ENCODE data around the gene LAMA3.

LAMA3 gene

DNA sequence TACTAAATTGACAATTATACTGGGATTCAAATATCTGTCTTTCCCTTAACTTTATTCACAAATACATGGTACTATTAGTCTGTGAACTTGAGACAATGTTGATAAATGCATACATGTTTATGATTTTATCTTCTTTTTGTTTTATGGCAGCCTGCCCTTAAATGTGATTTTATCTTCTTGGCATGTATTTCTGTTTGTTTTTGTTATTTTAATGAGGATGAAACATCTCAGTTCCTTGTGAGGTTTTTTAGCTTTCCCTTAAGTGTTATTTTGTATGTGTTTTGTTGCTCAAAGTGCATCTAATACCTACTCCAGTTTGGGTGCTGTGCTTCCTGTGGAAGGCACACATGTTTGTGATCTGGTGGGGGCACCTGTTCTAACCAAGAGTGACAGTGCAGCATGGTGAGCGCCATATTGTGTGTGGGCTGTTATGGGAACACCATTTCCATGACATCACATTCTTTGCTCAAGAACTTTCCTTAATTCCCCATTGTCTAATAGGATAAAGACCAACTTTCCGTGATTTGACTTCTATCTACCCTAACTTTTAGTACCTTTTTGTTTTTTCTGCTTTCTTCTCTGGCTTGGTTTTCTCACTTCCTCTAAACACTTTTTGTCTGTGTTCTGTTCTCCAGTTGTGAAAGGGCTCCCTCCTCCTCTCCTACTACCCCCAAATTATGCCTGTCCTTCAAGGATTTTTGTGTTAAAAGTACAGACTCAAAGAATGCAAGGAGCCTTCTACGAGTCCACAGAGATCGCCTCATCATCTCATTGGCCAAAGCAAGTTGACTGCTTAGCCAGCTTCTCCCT, 163.2 kb downstream of the LAMA3 start:
- no peak overlapping the region for H3K27ac ChIP-seq (ENCODE audit: low read depth, low read length)
- no peaks in the 10 kb centered on the region for H3K9me3 ChIP-seq (ENCODE audit: control insufficient read depth in 5 of 5, low read length in 5 of 5)
- peaks cover 0 to 2% (median 0%) of the 10 kb centered on the region in 5 donors for H3K27me3 ChIP-seq (ENCODE audit: control insufficient read depth in 5 of 5, insufficient read depth in 4 of 5, low read length in 5 of 5)
- peaks cover 0 to 7% (median 0%) of the 10 kb centered on the region in 5 donors for H3K4me1 ChIP-seq (ENCODE audit: control insufficient read depth in 5 of 5, insufficient read depth in 5 of 5, low read length in 5 of 5)
- H3K4me3 ChIP-seq (ENCODE audit: low read depth in 1 of 5, low read length in 5 of 5), result no peak overlapping the region
- peaks cover 0 to 27% (median 15%) of the 10 kb centered on the region in 5 donors for H3K36me3 ChIP-seq (ENCODE audit: control insufficient read depth in 5 of 5, insufficient read depth in 5 of 5, low read length in 5 of 5)
- no peak overlapping the region for H3K9ac ChIP-seq (ENCODE audit: low read length in 5 of 5)

DNA sequence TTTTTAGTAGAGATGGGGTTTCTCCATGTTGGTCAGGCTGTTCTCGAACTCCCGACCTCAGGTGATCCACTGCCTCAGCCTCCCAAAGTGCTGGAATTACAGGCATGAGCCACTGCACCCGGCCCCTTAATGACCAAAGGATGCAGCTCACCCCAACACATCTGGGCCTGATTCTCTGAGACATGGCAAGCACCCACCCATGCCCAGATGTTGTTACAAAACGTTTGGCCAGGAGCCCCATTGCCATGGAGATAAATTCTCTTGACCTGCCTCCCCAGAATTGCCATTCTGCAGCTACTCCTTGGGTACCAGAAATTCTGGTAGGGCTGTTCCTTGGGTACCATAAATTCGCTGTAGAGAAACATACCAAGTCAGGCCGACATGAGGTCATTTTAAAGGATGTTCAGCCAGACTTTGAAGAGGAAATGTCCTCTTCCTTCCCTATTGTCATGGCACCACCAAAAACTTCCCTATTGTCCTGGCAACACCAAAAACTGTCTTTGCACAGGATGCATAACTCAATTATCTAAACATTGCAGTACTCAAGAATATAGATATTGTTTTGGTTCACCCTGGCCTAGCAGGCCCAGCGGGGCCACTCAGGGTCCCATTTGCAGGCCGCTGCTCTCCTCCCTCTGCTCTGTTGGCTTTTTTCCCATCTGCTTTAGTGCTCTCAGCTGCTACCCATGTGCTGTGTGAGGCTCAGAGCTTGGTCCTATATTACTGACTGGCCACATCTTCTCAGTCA, 164.4 kb downstream of the LAMA3 start:
- H3K4me3 ChIP-seq (ENCODE audit: low read depth in 1 of 5, low read length in 5 of 5), result no peak overlapping the region
- H3K4me1 ChIP-seq (ENCODE audit: control insufficient read depth in 5 of 5, insufficient read depth in 5 of 5, low read length in 5 of 5), result peaks cover 0 to 7% (median 0%) of the 10 kb centered on the region in 5 donors
- no peaks in the 10 kb centered on the region for H3K27me3 ChIP-seq (ENCODE audit: control insufficient read depth in 5 of 5, insufficient read depth in 4 of 5, low read length in 5 of 5)
- H3K27ac ChIP-seq (ENCODE audit: low read depth, low read length), result no peak overlapping the region
- no peak overlapping the region for H3K9ac ChIP-seq (ENCODE audit: low read length in 5 of 5)
- no peaks in the 10 kb centered on the region for H3K9me3 ChIP-seq (ENCODE audit: control insufficient read depth in 5 of 5, low read length in 5 of 5)
- peaks cover 0 to 21% (median 3%) of the 10 kb centered on the region in 5 donors for H3K36me3 ChIP-seq (ENCODE audit: control insufficient read depth in 5 of 5, insufficient read depth in 5 of 5, low read length in 5 of 5)

DNA sequence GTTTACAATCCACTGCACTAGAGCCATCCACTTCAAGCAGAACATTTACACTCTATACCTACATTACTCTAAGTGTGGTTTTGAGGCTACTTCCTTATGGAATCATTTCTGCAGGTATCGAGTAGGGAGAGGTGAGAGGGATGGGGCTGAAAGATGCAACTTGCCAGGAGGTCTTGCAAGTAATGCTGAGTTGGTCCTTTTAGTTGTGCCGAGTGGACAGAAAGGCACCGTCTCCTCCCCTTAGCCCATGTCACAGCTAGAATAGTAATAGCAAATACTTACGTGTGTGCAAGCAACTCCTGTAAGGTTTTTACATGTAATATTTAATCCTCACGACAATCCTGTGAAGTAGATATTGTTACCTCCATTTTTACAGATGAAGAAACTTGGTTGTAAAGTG, 166.5 kb downstream of the LAMA3 start:
- Histone ChIP-seq H3K9ac (ENCODE audit: low read length in 5 of 5) (no peak overlapping the region), H3K27me3 (ENCODE audit: control insufficient read depth in 5 of 5, insufficient read depth in 4 of 5, low read length in 5 of 5) (no peaks in the 10 kb centered on the region), H3K36me3 (ENCODE audit: control insufficient read depth in 5 of 5, insufficient read depth in 5 of 5, low read length in 5 of 5) (peaks cover 0 to 25% (median 8%) of the 10 kb centered on the region in 5 donors), H3K9me3 (ENCODE audit: control insufficient read depth in 5 of 5, low read length in 5 of 5) (no peaks in the 10 kb centered on the region), H3K27ac (ENCODE audit: low read depth, low read length) (no peak overlapping the region), H3K4me3 (ENCODE audit: low read depth in 1 of 5, low read length in 5 of 5) (no peak overlapping the region), H3K4me1 (ENCODE audit: control insufficient read depth in 5 of 5, insufficient read depth in 5 of 5, low read length in 5 of 5) (peaks cover 0 to 7% (median 0%) of the 10 kb centered on the region in 5 donors)

DNA sequence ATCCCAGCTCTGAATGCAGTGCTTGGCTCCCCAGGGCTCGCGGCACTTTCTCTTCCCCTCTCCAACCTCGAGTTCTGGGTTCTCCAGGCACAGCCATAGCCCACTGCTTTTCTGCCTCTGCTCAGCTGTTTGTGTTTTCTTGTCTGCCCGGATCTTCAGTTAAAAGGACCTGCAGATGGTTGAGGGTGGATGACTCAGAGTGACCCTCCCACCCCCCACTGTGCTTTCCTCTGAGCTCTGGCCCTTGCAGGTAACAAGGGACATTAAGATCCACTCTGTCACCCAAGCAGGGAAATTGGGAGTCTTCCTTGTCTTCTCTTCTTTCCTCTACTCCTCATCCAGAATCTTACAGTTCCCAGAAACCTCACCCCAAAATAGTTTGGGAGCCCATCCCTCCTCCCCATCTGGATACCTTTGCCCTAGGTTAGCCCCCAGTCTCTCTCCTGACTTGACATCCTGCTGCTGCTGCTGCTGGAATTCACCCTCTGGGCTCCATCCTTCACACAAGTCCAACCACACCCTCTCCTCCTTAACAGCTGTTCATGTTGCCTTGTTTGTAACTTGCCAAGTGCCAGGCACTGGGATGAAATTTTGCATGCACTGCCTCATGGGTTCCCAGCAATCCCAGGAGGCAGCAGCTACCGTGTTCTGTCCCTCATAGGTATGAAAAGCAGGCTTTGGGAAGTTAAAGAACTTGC, 167.4 kb downstream of the LAMA3 start:
- H3K9me3 ChIP-seq (ENCODE audit: control insufficient read depth in 5 of 5, low read length in 5 of 5), result no peaks in the 10 kb centered on the region
- peaks cover 0 to 22% (median 12%) of the 10 kb centered on the region in 5 donors for H3K36me3 ChIP-seq (ENCODE audit: control insufficient read depth in 5 of 5, insufficient read depth in 5 of 5, low read length in 5 of 5)
- no peaks in the 10 kb centered on the region for H3K27me3 ChIP-seq (ENCODE audit: control insufficient read depth in 5 of 5, insufficient read depth in 4 of 5, low read length in 5 of 5)
- peaks cover 0 to 7% (median 0%) of the 10 kb centered on the region in 5 donors for H3K4me1 ChIP-seq (ENCODE audit: control insufficient read depth in 5 of 5, insufficient read depth in 5 of 5, low read length in 5 of 5)
- H3K4me3 ChIP-seq (ENCODE audit: low read depth in 1 of 5, low read length in 5 of 5), result no peak overlapping the region
- H3K9ac ChIP-seq (ENCODE audit: low read length in 5 of 5), result no peak overlapping the region
- no peak overlapping the region for H3K27ac ChIP-seq (ENCODE audit: low read depth, low read length)

DNA sequence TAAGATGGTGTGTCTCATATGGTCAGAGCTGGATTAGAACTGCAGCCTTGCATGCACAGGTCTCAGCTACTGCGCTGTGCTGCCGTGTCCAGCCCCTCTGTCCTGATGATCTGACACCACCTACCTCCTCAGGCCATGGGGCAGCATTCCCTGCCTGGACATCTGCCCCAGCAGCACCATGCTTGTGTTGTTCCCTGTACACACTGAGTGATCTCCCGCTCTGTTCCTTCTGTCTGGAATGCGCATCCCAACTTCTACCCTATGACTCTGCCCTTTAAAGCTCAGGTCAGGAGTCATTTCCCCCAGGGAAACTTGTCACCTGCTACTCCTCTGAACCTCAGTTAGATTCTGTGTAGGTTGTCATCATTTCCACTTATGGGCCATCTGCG, 167.9 kb downstream of the LAMA3 start:
- H3K4me1 ChIP-seq (ENCODE audit: control insufficient read depth in 5 of 5, insufficient read depth in 5 of 5, low read length in 5 of 5), result peaks cover 0 to 7% (median 0%) of the 10 kb centered on the region in 5 donors
- no peak overlapping the region for H3K4me3 ChIP-seq (ENCODE audit: low read depth in 1 of 5, low read length in 5 of 5)
- no peaks in the 10 kb centered on the region for H3K27me3 ChIP-seq (ENCODE audit: control insufficient read depth in 5 of 5, insufficient read depth in 4 of 5, low read length in 5 of 5)
- peaks cover 0 to 20% (median 12%) of the 10 kb centered on the region in 5 donors for H3K36me3 ChIP-seq (ENCODE audit: control insufficient read depth in 5 of 5, insufficient read depth in 5 of 5, low read length in 5 of 5)
- H3K9ac ChIP-seq (ENCODE audit: low read length in 5 of 5), result no peak overlapping the region
- no peaks in the 10 kb centered on the region for H3K9me3 ChIP-seq (ENCODE audit: control insufficient read depth in 5 of 5, low read length in 5 of 5)
- no peak overlapping the region for H3K27ac ChIP-seq (ENCODE audit: low read depth, low read length)

DNA sequence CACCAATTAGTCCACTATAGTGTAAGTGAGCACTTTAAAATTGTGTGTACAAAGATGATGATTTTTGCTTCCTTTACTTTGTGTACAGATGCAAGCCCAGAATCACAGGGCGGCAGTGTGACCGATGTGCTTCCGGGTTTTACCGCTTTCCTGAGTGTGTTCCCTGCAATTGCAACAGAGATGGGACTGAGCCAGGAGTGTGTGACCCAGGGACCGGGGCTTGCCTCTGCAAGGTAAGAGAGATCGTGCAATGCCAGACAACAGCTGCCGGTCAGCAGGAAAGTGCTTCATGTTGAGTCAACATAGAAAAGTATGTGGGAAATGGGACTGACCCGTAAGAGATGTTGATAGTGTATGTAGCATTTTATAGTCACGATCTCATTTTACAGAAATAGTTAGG, 168.5 kb downstream of the LAMA3 start:
- peaks cover 0 to 7% (median 0%) of the 10 kb centered on the region in 5 donors for H3K4me1 ChIP-seq (ENCODE audit: control insufficient read depth in 5 of 5, insufficient read depth in 5 of 5, low read length in 5 of 5)
- no peak overlapping the region for H3K27ac ChIP-seq (ENCODE audit: low read depth, low read length)
- no peaks in the 10 kb centered on the region for H3K9me3 ChIP-seq (ENCODE audit: control insufficient read depth in 5 of 5, low read length in 5 of 5)
- no peaks in the 10 kb centered on the region for H3K27me3 ChIP-seq (ENCODE audit: control insufficient read depth in 5 of 5, insufficient read depth in 4 of 5, low read length in 5 of 5)
- no peak overlapping the region for H3K4me3 ChIP-seq (ENCODE audit: low read depth in 1 of 5, low read length in 5 of 5)
- H3K9ac ChIP-seq (ENCODE audit: low read length in 5 of 5), result no peak overlapping the region
- H3K36me3 ChIP-seq (ENCODE audit: control insufficient read depth in 5 of 5, insufficient read depth in 5 of 5, low read length in 5 of 5), result peaks cover 0 to 20% (median 12%) of the 10 kb centered on the region in 5 donors

DNA sequence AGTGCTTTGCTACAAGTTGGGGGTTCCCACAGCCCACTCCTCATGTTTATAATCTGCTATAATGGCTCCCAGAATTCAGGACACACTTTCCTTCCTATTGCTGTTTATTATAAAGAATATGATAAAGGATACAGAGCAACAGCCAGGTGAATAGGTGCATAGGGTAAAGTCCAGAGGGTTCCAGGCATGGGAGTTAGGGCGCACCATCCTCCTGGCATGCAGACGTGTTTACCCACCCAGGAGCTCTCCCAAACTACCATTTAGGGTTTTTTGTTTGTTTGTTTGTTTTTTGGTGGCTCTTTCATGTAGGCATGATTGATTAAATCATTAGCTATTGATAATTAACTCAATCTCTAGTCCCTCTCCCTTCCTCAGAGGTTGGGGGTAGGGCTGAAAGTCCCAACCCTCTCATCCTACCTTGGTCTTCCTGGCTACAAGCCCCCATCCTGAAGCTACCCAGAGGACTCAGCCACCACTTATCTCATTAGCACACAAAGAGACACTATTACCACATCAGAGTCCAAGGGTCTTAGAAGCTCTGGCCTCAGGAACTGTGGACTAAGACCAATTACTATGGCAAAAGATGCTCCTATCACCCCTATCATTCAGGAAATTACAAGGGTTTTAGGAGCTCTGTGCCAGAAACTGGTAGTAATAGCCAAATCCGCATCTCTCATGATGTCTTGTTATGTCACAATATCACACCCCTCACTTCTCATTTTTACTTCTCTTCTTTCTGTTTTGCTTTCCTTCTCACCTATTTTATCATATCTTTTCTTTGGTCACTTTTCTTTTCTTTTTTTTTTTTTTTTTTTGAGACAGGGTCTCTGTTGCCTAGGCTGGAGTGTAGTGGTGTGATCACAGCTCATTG, 170.4 kb downstream of the LAMA3 start:
- Histone ChIP-seq H3K9ac (ENCODE audit: low read length in 5 of 5) (no peak overlapping the region), H3K36me3 (ENCODE audit: control insufficient read depth in 5 of 5, insufficient read depth in 5 of 5, low read length in 5 of 5) (peaks cover 0 to 20% (median 12%) of the 10 kb centered on the region in 5 donors), H3K27ac (ENCODE audit: low read depth, low read length) (no peak overlapping the region), H3K9me3 (ENCODE audit: control insufficient read depth in 5 of 5, low read length in 5 of 5) (no peaks in the 10 kb centered on the region), H3K27me3 (ENCODE audit: control insufficient read depth in 5 of 5, insufficient read depth in 4 of 5, low read length in 5 of 5) (no peaks in the 10 kb centered on the region), H3K4me1 (ENCODE audit: control insufficient read depth in 5 of 5, insufficient read depth in 5 of 5, low read length in 5 of 5) (no peaks in the 10 kb centered on the region), H3K4me3 (ENCODE audit: low read depth in 1 of 5, low read length in 5 of 5) (no peak overlapping the region)

DNA sequence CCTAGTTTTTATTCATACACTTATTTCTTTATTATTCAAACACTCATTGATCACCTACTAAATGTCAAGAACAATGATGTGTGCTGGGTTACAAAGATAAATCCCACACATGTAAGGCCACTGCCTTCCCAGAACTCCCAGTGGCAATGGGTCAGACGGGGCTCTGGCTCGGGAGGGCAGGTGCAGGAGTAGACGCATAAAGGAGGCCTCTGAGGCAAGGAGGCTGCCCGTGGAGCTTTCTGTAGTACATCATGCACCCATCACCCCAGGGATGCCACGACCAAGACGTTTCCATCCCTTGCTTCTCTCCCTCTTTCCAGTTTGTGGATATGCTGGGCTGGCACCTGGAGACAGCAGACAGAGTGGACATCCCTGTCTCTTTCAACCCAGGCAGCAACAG, 172.1 kb downstream of the LAMA3 start:
- Histone ChIP-seq H3K27ac (ENCODE audit: low read depth, low read length) (no peak overlapping the region), H3K4me1 (ENCODE audit: control insufficient read depth in 5 of 5, insufficient read depth in 5 of 5, low read length in 5 of 5) (no peaks in the 10 kb centered on the region), H3K9me3 (ENCODE audit: control insufficient read depth in 5 of 5, low read length in 5 of 5) (no peaks in the 10 kb centered on the region), H3K27me3 (ENCODE audit: control insufficient read depth in 5 of 5, insufficient read depth in 4 of 5, low read length in 5 of 5) (no peaks in the 10 kb centered on the region), H3K4me3 (ENCODE audit: low read depth in 1 of 5, low read length in 5 of 5) (no peak overlapping the region), H3K36me3 (ENCODE audit: control insufficient read depth in 5 of 5, insufficient read depth in 5 of 5, low read length in 5 of 5) (peaks cover 0 to 23% (median 7%) of the 10 kb centered on the region in 5 donors), H3K9ac (ENCODE audit: low read length in 5 of 5) (no peak overlapping the region)

DNA sequence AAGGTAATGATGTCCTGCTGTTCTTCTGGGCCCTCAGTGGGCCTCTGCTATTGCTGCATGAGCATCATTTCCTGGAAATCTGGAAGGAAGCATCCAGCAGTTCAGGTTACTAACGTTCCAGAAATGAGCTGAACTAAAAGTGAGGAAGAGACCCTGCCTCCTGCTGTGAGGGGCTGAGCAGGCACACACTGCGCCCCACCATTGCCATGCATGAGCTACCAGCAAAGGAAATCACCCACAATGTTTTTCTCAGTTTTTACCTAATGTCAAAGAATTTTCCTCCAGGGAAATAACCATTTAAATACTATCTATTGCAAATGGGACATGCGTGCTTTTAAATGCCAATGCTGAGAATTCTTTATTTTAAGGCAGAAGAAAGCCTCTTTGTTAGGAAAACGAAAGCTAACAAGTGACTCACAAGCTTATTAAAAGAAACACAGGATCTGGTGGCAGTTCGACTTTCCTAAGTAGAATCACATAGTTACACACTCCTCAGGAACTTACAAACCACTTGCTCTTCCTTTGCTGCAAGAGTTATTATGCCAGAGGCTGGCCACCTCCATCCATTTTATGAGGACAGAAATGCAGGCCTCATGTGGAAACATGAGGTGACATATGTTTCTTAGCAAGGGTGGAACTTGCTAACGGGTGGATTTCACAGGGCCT, 172.7 kb downstream of the LAMA3 start:
- Histone ChIP-seq H3K9ac (ENCODE audit: low read length in 5 of 5) (no peak overlapping the region), H3K27me3 (ENCODE audit: control insufficient read depth in 5 of 5, insufficient read depth in 4 of 5, low read length in 5 of 5) (no peaks in the 10 kb centered on the region), H3K36me3 (ENCODE audit: control insufficient read depth in 5 of 5, insufficient read depth in 5 of 5, low read length in 5 of 5) (peaks cover 0 to 23% (median 7%) of the 10 kb centered on the region in 5 donors), H3K27ac (ENCODE audit: low read depth, low read length) (no peak overlapping the region), H3K4me3 (ENCODE audit: low read depth in 1 of 5, low read length in 5 of 5) (no peak overlapping the region), H3K9me3 (ENCODE audit: control insufficient read depth in 5 of 5, low read length in 5 of 5) (no peaks in the 10 kb centered on the region), H3K4me1 (ENCODE audit: control insufficient read depth in 5 of 5, insufficient read depth in 5 of 5, low read length in 5 of 5) (no peaks in the 10 kb centered on the region)

Measured in subcutaneous abdominal adipose tissue (tissue), 5 donors.